Loucy (cell line): Measurements from ENCODE around the gene DOCK6.

Experiments
- H2AFZ ChIP-seq: fragments of 200-600 bp; sonication (generic); 2 replicates; pipeline ENCODE4 v1.6.0; 2016; ENCODE audit warnings: antibody characterized with exemption, mild to moderate bottlenecking, low read length, moderate library complexity
- H3F3A ChIP-seq: fragments of 200-600 bp; 2 replicates; pipeline ENCODE4 v1.6.0; 2016; ENCODE audit warnings: antibody characterized with exemption, low read depth, mild to moderate bottlenecking
- H3K27me3 ChIP-seq: fragments of 200-600 bp; sonication (generic); 2 replicates; pipeline ENCODE4 v1.6.1; 2014; ENCODE audit warnings: low read length, mild to moderate bottlenecking; ENCODE audit not compliant: insufficient read depth, poor library complexity, severe bottlenecking
- H3K36me3 ChIP-seq: fragments of 200-600 bp; sonication (generic); 2 replicates; pipeline ENCODE4 v1.6.1; 2016; ENCODE audit warnings: low read length; ENCODE audit not compliant: insufficient read depth
- H3K4me1 ChIP-seq: fragments of 200-600 bp; sonication (generic); 2 replicates; pipeline ENCODE4 v1.5.1; 2014; ENCODE audit warnings: low read length, mild to moderate bottlenecking; ENCODE audit not compliant: insufficient read depth, poor library complexity, severe bottlenecking
- H3K4me2 ChIP-seq: fragments of 200-600 bp; sonication (generic); 2 replicates; pipeline ENCODE4 v1.6.0; 2014; ENCODE audit warnings: antibody characterized with exemption, low read length, low read depth, mild to moderate bottlenecking; ENCODE audit not compliant: poor library complexity, severe bottlenecking
- H3K4me3 ChIP-seq: fragments of 200-600 bp; sonication (generic); 2 replicates; pipeline ENCODE4 v1.5.1; 2014; ENCODE audit warnings: low read length, mild to moderate bottlenecking, mixed read lengths; ENCODE audit not compliant: poor library complexity, severe bottlenecking
- H3K79me2 ChIP-seq: fragments of 200-600 bp; sonication (generic); 2 replicates; pipeline ENCODE4 v1.6.1; 2014; ENCODE audit warnings: low read length; ENCODE audit not compliant: insufficient read depth
- H3K9ac ChIP-seq: fragments of 200-600 bp; sonication (generic); 2 replicates; pipeline ENCODE4 v1.6.0; 2014; ENCODE audit warnings: mild to moderate bottlenecking, low read depth, low read length, moderate library complexity; ENCODE audit not compliant: poor library complexity, severe bottlenecking
- H3K9me2 ChIP-seq: fragments of 200-600 bp; sonication (generic); replicated peaks from 2 replicates; pipeline ENCODE4 v1.6.1; 2016; ENCODE audit warnings: low read depth, low read length, mixed read lengths
- H3K9me3 ChIP-seq: fragments of 200-600 bp; sonication (generic); 2 replicates; pipeline ENCODE4 v1.6.1; 2014; ENCODE audit warnings: mild to moderate bottlenecking, antibody characterized with exemption, low read length, low read depth; ENCODE audit not compliant: insufficient read depth
- H4K20me1 ChIP-seq: fragments of 200-600 bp; sonication (generic); 2 replicates; pipeline ENCODE4 v1.6.0; 2014; ENCODE audit warnings: antibody characterized with exemption, low read length, mild to moderate bottlenecking; ENCODE audit not compliant: insufficient read depth, poor library complexity, severe bottlenecking
- CTCF ChIP-seq: fragments of 200-600 bp; sonication (generic); conservative IDR thresholded peaks from 2 replicates; pipeline ENCODE4 v1.5.1; 2014; ENCODE audit warnings: mild to moderate bottlenecking, antibody characterized with exemption, low read length
- EZH2phosphoT487 ChIP-seq: fragments of 200-600 bp; IDR thresholded peaks from 2 replicates; pipeline ENCODE4 v1.6.1; 2018; ENCODE audit warnings: antibody characterized with exemption, mild to moderate bottlenecking, moderate library complexity, borderline replicate concordance

DOCK6 gene

GRCh38 chr19:11171144-11171543 is 91.2 kb downstream of the DOCK6 start:
- Histone ChIP-seq H3K9me2 (no peaks in the 10 kb centered on the region), H2AFZ (no peak overlapping the region), H3K4me1 (no peaks in the 10 kb centered on the region), H4K20me1 (no peaks in the 10 kb centered on the region), H3F3A (no peaks in the 10 kb centered on the region), H3K4me2 (no peak overlapping the region), H3K9me3 (no peaks in the 10 kb centered on the region), H3K9ac (no peak overlapping the region), H3K79me2 (no peaks in the 10 kb centered on the region), H3K27me3 (no peaks in the 10 kb centered on the region), H3K36me3 (no peaks in the 10 kb centered on the region), H3K4me3 (no peak overlapping the region)
- TF ChIP-seq EZH2phosphoT487 (no peak), CTCF (no peak)

GRCh38 chr19:11169896-11170678 is 92.2 kb downstream of the DOCK6 start:
- Histone ChIP-seq H4K20me1 (no peaks in the 10 kb centered on the region), H3F3A (no peaks in the 10 kb centered on the region), H3K9ac (no peak overlapping the region), H3K4me1 (no peaks in the 10 kb centered on the region), H3K27me3 (no peaks in the 10 kb centered on the region), H3K4me3 (no peak overlapping the region), H3K4me2 (no peak overlapping the region), H3K9me3 (no peaks in the 10 kb centered on the region), H2AFZ (no peak overlapping the region), H3K9me2 (no peaks in the 10 kb centered on the region), H3K79me2 (no peaks in the 10 kb centered on the region), H3K36me3 (no peaks in the 10 kb centered on the region)
- TF ChIP-seq CTCF = no peak
- no peak for TF ChIP-seq EZH2phosphoT487

- no peaks in the 10 kb centered on the region for H4K20me1 ChIP-seq
- H3K9me3 ChIP-seq = no peaks in the 10 kb centered on the region
- H3K4me3 ChIP-seq = no peak overlapping the region
- no peak overlapping the region for H3K4me2 ChIP-seq
- no peaks in the 10 kb centered on the region for H3K27me3 ChIP-seq
- H3K4me1 ChIP-seq = no peaks in the 10 kb centered on the region
- H3K9ac ChIP-seq = no peak overlapping the region
- no peaks in the 10 kb centered on the region for H3K9me2 ChIP-seq
- H3K79me2 ChIP-seq = no peaks in the 10 kb centered on the region
- TF ChIP-seq CTCF = no peak
- no peak for TF ChIP-seq EZH2phosphoT487
- H3F3A ChIP-seq = no peaks in the 10 kb centered on the region
- no peaks in the 10 kb centered on the region for H3K36me3 ChIP-seq
- no peak overlapping the region for H2AFZ ChIP-seq
Observed at GRCh38 chr19:11168568-11168967, 93.8 kb downstream of the DOCK6 start.
